CD4-positive, alpha-beta T cell (primary cell): Measurements from ENCODE around the gene C2orf74. TPM values are rescaled to one million over a fixed set of nuclear protein-coding genes. Genes with fewer than 3 reads are reported as not detected.
"Not testable (repeated sequence)": the region's sequence is repeated elsewhere in the genome, so short reads cannot be mapped to it uniquely, and the experiment has no call there.

Experiments
- ATAC-seq: fragments of 200-7000 bp; cut with Tn5 transposase; one replicate; pipeline ENCODE4 v1.10.0; 2022; ENCODE audit warnings: mild to moderate bottlenecking; ENCODE audit not compliant: poor library complexity
- CTCF ChIA-PET: fragments of 350-600 bp; sonication (Branson Sonifier 250); formaldehyde crosslinking; loops from one replicate; lab custom pipeline; 2021; ENCODE audit warnings: antibody characterized with exemption, inconsistent platforms; lab: Charles Lee
- POLR2A ChIA-PET: fragments of 350-600 bp; sonication (Branson Sonifier 250); formaldehyde crosslinking; loops from one replicate; lab custom pipeline; 2021; ENCODE audit warnings: antibody characterized with exemption, inconsistent platforms; lab: Charles Lee
- DNase-seq, 14 experiments: peaks; one replicate each; pipeline ENCODE4 v3.0.0-alpha.2; 2013 to 2020; ENCODE audit warnings: mixed read lengths in 2 of 14
- H3K27ac ChIP-seq, 2 donors: one replicate each; pipeline versions ENCODE4 v1.5.1 to v1.7.0; 2013; ENCODE audit warnings: low read length in 2 of 2, low read depth in 1 of 2, mild to moderate bottlenecking in 1 of 2
- H3K27me3 ChIP-seq, 2 experiments: 1 replicate in 1 of 2; 2 replicates in 1 of 2; pipeline versions ENCODE4 v1.6.1 to v1.7.0; 2013; ENCODE audit warnings: low read length in 2 of 2, control low read depth in 1 of 2, mild to moderate bottlenecking in 1 of 2, moderate library complexity in 1 of 2; ENCODE audit not compliant: insufficient read depth in 2 of 2, control insufficient read depth in 1 of 2
- H3K36me3 ChIP-seq: one replicate; pipeline ENCODE4 v1.6.1; 2013; ENCODE audit warnings: low read length, control low read depth; ENCODE audit not compliant: insufficient read depth
- H3K4me1 ChIP-seq: one replicate; pipeline ENCODE4 v1.6.1; 2013; ENCODE audit warnings: low read length, control low read depth; ENCODE audit not compliant: insufficient read depth
- H3K4me3 ChIP-seq: one replicate; pipeline ENCODE4 v1.5.1; 2013; ENCODE audit warnings: mild to moderate bottlenecking, low read length, moderate library complexity
- H3K9me3 ChIP-seq, 2 experiments: 1 replicate in 1 of 2; 2 replicates in 1 of 2; pipeline versions ENCODE4 v1.6.1 to v1.7.0; 2013; ENCODE audit warnings: low read length in 2 of 2, mild to moderate bottlenecking in 2 of 2, control low read depth in 1 of 2, moderate library complexity in 1 of 2; ENCODE audit not compliant: control insufficient read depth in 1 of 2, insufficient read depth in 1 of 2
- H3K27ac Mint-ChIP-seq: one replicate; pipeline ENCODE4 v1.8.0; 2020; ENCODE audit warnings: mixed read lengths
- H3K27me3 Mint-ChIP-seq: one replicate; pipeline ENCODE4 v1.8.0; 2021; ENCODE audit warnings: mixed read lengths
- H3K36me3 Mint-ChIP-seq: one replicate; pipeline ENCODE4 v1.8.0; 2021; ENCODE audit warnings: low read depth, mixed read lengths
- H3K4me1 Mint-ChIP-seq: one replicate; pipeline ENCODE4 v1.8.0; 2021; ENCODE audit warnings: low read depth, mixed read lengths
- H3K4me3 Mint-ChIP-seq: one replicate; pipeline ENCODE4 v1.8.0; 2020; ENCODE audit warnings: mild to moderate bottlenecking, mixed read lengths
- H3K9me3 Mint-ChIP-seq: one replicate; pipeline ENCODE4 v1.8.0; 2020; ENCODE audit warnings: mixed read lengths
- CTCF ChIP-seq: fragments of 200-600 bp; IDR thresholded peaks from one replicate; pipeline ENCODE4 v1.8.0; 2022; ENCODE audit warnings: antibody characterized with exemption, mild to moderate bottlenecking
- intact Hi-C, 2 experiments: fragments of 100-400 bp; cut with DNase I in 1 of 2; cut with micrococcal nuclease in 1 of 2; formaldehyde crosslinking; loops; one replicate each; pipeline versions ENCODE4 v1.15.1 to v1.9.0; 2023 to 2025; cut with DNase I, micrococcal nuclease
- total RNA-seq, 174 experiments: library from RNA in 2 of 174; stranded (reverse) in 2 of 174; gene quantifications; one replicate each; pipeline ENCODE4 v1.2.3 and lab custom pipeline; 2021 to 2026

C2orf74 gene
- total RNA-seq, 2 experiments from 2014 or later, result 1.7 to 2.0 TPM

- Mint-ChIP-seq H3K27me3 (no peaks in the 10 kb centered on the region), H3K4me3 (no peak overlapping the region), H3K9me3 (no peaks in the 10 kb centered on the region), H3K4me1 (peaks cover 7% of the 10 kb centered on the region), H3K27ac (no peak overlapping the region), H3K36me3 (peaks cover 5% of the 10 kb centered on the region)
- Histone ChIP-seq H3K36me3 (no peaks in the 10 kb centered on the region), H3K4me3 (no peak overlapping the region), H3K9me3 (no peaks in the 10 kb centered on the region), H3K4me1 (peaks cover 12% of the 10 kb centered on the region), H3K27me3 (no peaks in the 10 kb centered on the region), H3K27ac (no peak overlapping the region)
- POLR2A ChIA-PET, result no interaction called here
- DNase-seq, result no peak
- intact Hi-C loops, result loop anchor here in 1 of 2 experiments (5.0 to 10.0 kb wide), 3 partner anchors 79 to 624 kb away; partner anchors contain the start of genes PEX13 and PUS10
- CTCF ChIA-PET, result no interaction called here
- TF ChIP-seq CTCF, result no peak
- ATAC-seq, result no peak
Observed at GRCh38 chr2:61141151-61141550, 20.8 kb upstream of the C2orf74 start.

DNA sequence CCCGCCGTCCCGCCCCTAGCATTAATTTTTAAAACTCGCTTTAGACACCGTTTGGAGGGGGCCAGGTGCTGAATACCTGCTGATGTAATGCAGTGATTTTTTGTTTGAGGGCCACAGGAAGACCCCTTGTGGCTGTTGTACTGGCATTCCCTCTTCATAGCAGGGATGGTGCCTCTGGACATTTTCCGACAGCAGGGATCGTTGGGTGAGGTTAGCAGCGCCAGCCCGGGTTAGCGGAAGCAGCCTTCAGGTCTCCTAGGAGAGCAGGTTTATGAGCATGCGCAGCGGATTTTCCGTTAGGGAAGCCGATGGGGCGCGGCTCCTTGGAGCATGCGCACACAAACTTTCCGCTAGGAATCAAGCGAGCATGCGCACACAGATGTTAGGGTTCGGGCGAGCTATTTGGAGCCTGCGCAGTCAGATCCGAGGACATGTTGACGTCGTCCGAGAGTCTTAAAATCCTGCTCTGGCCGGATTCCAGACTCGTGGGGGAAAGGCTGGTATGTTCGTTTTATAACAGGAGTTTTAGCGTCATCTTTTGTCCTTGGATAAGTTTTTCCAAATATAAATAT is 17.2 kb upstream of the C2orf74 start:
- peak overlapping the region; percentile 70 for H3K4me3 ChIP-seq
- TF ChIP-seq CTCF, result no peak
- DNase-seq, result peak; percentile 80 to 97 (median 88)
- H3K27ac Mint-ChIP-seq, result peak overlapping the region; percentile 86
- CTCF ChIA-PET, result interaction anchor here (1.3 to 1.6 kb wide), 3 partner anchors 9 to 33 kb away, joined by 3 to 5 read pairs (median 4); no protein-coding TSS in a partner anchor
- peaks cover 2% of the 10 kb centered on the region for H3K36me3 ChIP-seq
- peak overlapping the region; percentile 89 for H3K4me3 Mint-ChIP-seq
- POLR2A ChIA-PET, result interaction anchor here (0.5 to 3.0 kb wide), 17 partner anchors 10 to 710 kb away, joined by 3 to 69 read pairs (median 3); partner anchors contain the start of gene XPO1
- intact Hi-C loops, result loop anchor here (2.0 to 10.0 kb wide), 4 partner anchors 32 to 620 kb away; partner anchors contain the start of genes PEX13 (in 1 of the 2) and PUS10 (in 1 of the 2)
- ATAC-seq, result peak; percentile 89
- H3K36me3 Mint-ChIP-seq, result peaks cover 22% of the 10 kb centered on the region
- no peaks in the 10 kb centered on the region for H3K27me3 Mint-ChIP-seq
- H3K4me1 Mint-ChIP-seq, result peaks cover 7% of the 10 kb centered on the region
- H3K9me3 ChIP-seq, result no peaks in the 10 kb centered on the region
- H3K9me3 Mint-ChIP-seq, result no peaks in the 10 kb centered on the region
- H3K27ac ChIP-seq, result peak overlapping the region; percentile 21 to 69
- no peaks in the 10 kb centered on the region for H3K27me3 ChIP-seq
- H3K4me1 ChIP-seq, result peaks cover 12% of the 10 kb centered on the region

DNA sequence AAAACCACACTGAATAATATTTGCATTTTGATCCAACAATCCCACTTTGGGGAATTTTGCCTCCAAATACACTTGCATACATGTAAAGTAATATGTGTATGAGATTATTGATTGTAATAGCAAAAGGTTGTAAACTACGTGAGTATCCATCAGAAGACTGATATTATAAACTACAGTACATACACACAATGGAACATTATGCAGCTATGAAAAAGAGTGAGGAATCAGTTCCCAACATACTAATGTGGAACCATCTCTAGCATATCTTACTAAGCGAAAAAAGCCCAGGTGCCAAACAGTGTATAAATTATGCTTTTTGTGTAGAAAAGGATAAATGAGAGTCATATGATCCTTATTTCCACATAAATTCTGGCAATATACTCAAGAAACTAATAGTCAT is 16.0 kb upstream of the C2orf74 start:
- no peak for DNase-seq
- peaks cover 12% of the 10 kb centered on the region for H3K4me1 ChIP-seq
- H3K9me3 Mint-ChIP-seq, result no peaks in the 10 kb centered on the region
- peaks cover 34% of the 10 kb centered on the region for H3K36me3 Mint-ChIP-seq
- no peak overlapping the region for H3K4me3 ChIP-seq
- no peaks in the 10 kb centered on the region for H3K9me3 ChIP-seq
- ChIA-PET POLR2A (interaction anchor here (0.9 to 3.0 kb wide), 2 partner anchors 32 to 112 kb away, joined by 3 to 69 read pairs; no protein-coding TSS in a partner anchor), CTCF (interaction anchor here (1.3 to 1.6 kb wide), 2 partner anchors 10 to 30 kb away, joined by 3 to 5 read pairs; no protein-coding TSS in a partner anchor)
- H3K4me3 Mint-ChIP-seq, result peak overlapping the region; percentile 72
- H3K27ac ChIP-seq, result no peak overlapping the region
- ATAC-seq, result no peak
- H3K27ac Mint-ChIP-seq, result peak overlapping the region; percentile 55
- H3K36me3 ChIP-seq, result peaks cover 10% of the 10 kb centered on the region
- intact Hi-C loops, result loop anchor here (2.0 to 10.0 kb wide), 4 partner anchors 29 to 619 kb away; partner anchors contain the start of genes PEX13 (in 1 of the 2) and PUS10 (in 1 of the 2)
- no peak for TF ChIP-seq CTCF
- H3K27me3 Mint-ChIP-seq, result no peaks in the 10 kb centered on the region
- no peaks in the 10 kb centered on the region for H3K27me3 ChIP-seq
- peaks cover 7% of the 10 kb centered on the region for H3K4me1 Mint-ChIP-seq

GRCh38 chr2:61148091-61148490 is 13.9 kb upstream of the C2orf74 start:
- POLR2A ChIA-PET, result interaction anchor here (0.6 kb wide), 1 partner anchor 319 kb away, joined by 3 read pairs; no protein-coding TSS in a partner anchor
- H3K4me3 Mint-ChIP-seq, H3K4me1 Mint-ChIP-seq, H3K27ac ChIP-seq, DNase-seq, H3K27me3 Mint-ChIP-seq, CTCF ChIA-PET, H3K4me3 ChIP-seq, H3K9me3 ChIP-seq, ATAC-seq, H3K27me3 ChIP-seq, H3K9me3 Mint-ChIP-seq, H3K27ac Mint-ChIP-seq: not testable (repeated sequence)
- Histone ChIP-seq H3K4me1 (peaks cover 12% of the 10 kb centered on the region), H3K36me3 (peaks cover 10% of the 10 kb centered on the region)
- intact Hi-C loops, result loop anchor here in 1 of 2 experiments (10.0 kb wide), 2 partner anchors 133 to 617 kb away; partner anchors contain the start of genes PEX13 and PUS10
- peaks cover 41% of the 10 kb centered on the region for H3K36me3 Mint-ChIP-seq
